Lung (tissue), 12 donors: ENCODE results near the gene DDX1. TPM values are rescaled to one million over a fixed set of nuclear protein-coding genes. Genes with fewer than 3 reads are reported as not detected.

ENCODE experiments used
- ATAC-seq: fragments of 200-7000 bp; cut with Tn5 transposase; one replicate; pipeline ENCODE4 v1.9.1; 2020; ENCODE audit warnings: moderate number of reproducible peaks; ENCODE audit not compliant: insufficient read depth, low FRiP score
- DNase-seq, 3 donors: peaks; one replicate each; pipeline ENCODE4 v3.0.0-alpha.2; 2013 to 2017
- H3K27ac ChIP-seq, 2 donors: one replicate each; pipeline ENCODE4 v1.5.1; 2013; ENCODE audit warnings: mild to moderate bottlenecking in 2 of 2, moderate library complexity in 2 of 2, control low read depth in 1 of 2, inconsistent platforms in 1 of 2, low read depth in 1 of 2, low read length in 1 of 2
- H3K27me3 ChIP-seq, 3 donors: one replicate each; pipeline ENCODE4 v1.5.1; 2013; ENCODE audit warnings: low read length in 2 of 3; ENCODE audit not compliant: control insufficient read depth in 3 of 3, insufficient read depth in 3 of 3
- H3K36me3 ChIP-seq, 4 donors: one replicate each; pipeline ENCODE4 v1.5.1; 2013; ENCODE audit warnings: low read length in 4 of 4, mild to moderate bottlenecking in 1 of 4, moderate library complexity in 1 of 4; ENCODE audit not compliant: control insufficient read depth in 4 of 4, insufficient read depth in 4 of 4
- H3K4me1 ChIP-seq, 5 donors: one replicate each; pipeline ENCODE4 v1.5.1; 2013; ENCODE audit warnings: low read length in 5 of 5, mild to moderate bottlenecking in 2 of 5, moderate library complexity in 1 of 5; ENCODE audit not compliant: control insufficient read depth in 5 of 5, insufficient read depth in 5 of 5
- H3K4me3 ChIP-seq: one replicate; pipeline ENCODE4 v1.5.1; 2013; ENCODE audit warnings: mild to moderate bottlenecking, control low read depth, moderate library complexity
- H3K9ac ChIP-seq, 2 donors: one replicate each; pipeline ENCODE4 v1.5.1; 2013; ENCODE audit warnings: low read length in 2 of 2, control low read depth in 1 of 2; ENCODE audit not compliant: insufficient read depth in 1 of 2
- H3K9me3 ChIP-seq, 4 donors: one replicate each; pipeline ENCODE4 v1.5.1; 2013; ENCODE audit warnings: low read length in 3 of 4, mild to moderate bottlenecking in 1 of 4, moderate library complexity in 1 of 4; ENCODE audit not compliant: control insufficient read depth in 4 of 4, insufficient read depth in 3 of 4
- CTCF ChIP-seq: IDR thresholded peaks from 2 replicates; pipeline ENCODE4 v1.5.1; 2012; ENCODE audit warnings: mild to moderate bottlenecking; ENCODE audit errors: control extremely low read depth, extremely low read depth
- WGBS, 2 donors: extraction: QIAGEN DNeasy Blood & Tissue Kit; methylation state at CpG; one replicate each; pipeline ENCODE4 v1.1.7; 2013; 5-methylcytosine and 5-hydroxymethylcytosine counted together
- polyA plus RNA-seq, 2 donors: library from polyadenylated mRNA; stranded (reverse); fragments of 200-250 nt; gene quantifications; one replicate each; pipeline ENCODE4 v1.2.1, GENCODE V29; 2013
- total RNA-seq, 2 donors: library from RNA; depleted of rRNA in 1 of 2; stranded (reverse); fragments of >200 nt in 1 of 2; gene quantifications; one replicate each; pipeline ENCODE4 v1.2.1, GENCODE V29; 2014 to 2021
- donor health status: control.
- donor health status: control.
- donor health status: Bipolar disorder and iron deficiency.
- donor health status: healthy.
- donor health status: DM: yes; HTN: yes; CAD: no.

The DDX1 gene
- total and polyA plus RNA-seq, 4 donors: 53.7 to 85.2 (median 60.5) TPM

- H3K4me1 ChIP-seq: peaks cover 0 to 19% (median 5%) of the 10 kb centered on the region in 5 donors
- H3K9ac ChIP-seq: peak within 1 kb of the TSS; percentile 75 to 90
- H3K27ac ChIP-seq: peak within 1 kb of the TSS; percentile 54 to 87
- DNase-seq (peak; percentile 93 to 96 (median 96)), ATAC-seq (peak; percentile 98)
- peaks cover 0 to 3% (median 1%) of the 10 kb centered on the region in 4 donors for H3K36me3 ChIP-seq
- H3K4me3 ChIP-seq: peak within 1 kb of the TSS; percentile 93
- H3K9me3 ChIP-seq: no peaks in the 10 kb centered on the region
- WGBS, 2 donors: 0% methylated on average over 30 of the region's 30 CpGs
- no peaks in the 10 kb centered on the region for H3K27me3 ChIP-seq
- no peak for TF ChIP-seq CTCF
These were observed 30.6 kb upstream of the DDX1 start, which contains the start of gene NBAS for GRCh38 chr2:15560988-15561573. NBAS (minus strand) TSS chr2:15561334; CDS start chr2:15561304, 30 bp downstream.

GRCh38 chr2:15561574-15562344, 29.9 kb upstream of the DDX1 start:
- H3K36me3 ChIP-seq: peaks cover 0 to 2% (median 0%) of the 10 kb centered on the region in 4 donors
- no peaks in the 10 kb centered on the region for H3K9me3 ChIP-seq
- H3K9ac ChIP-seq: peak overlapping the region; percentile 75 to 90
- WGBS, 2 donors: 8 to 9% methylated on average over 13 of the region's 13 CpGs
- TF ChIP-seq CTCF: no peak
- H3K4me1 ChIP-seq: peaks cover 0 to 19% (median 5%) of the 10 kb centered on the region in 5 donors
- peak; percentile 60 to 77 (median 72) for DNase-seq
- H3K27me3 ChIP-seq: peaks cover 0 to 2% (median 0%) of the 10 kb centered on the region in 3 donors
- peak; percentile 42 for ATAC-seq
- peak overlapping the region; percentile 54 to 87 for H3K27ac ChIP-seq
- peak overlapping the region; percentile 29 for H3K4me3 ChIP-seq

- H3K4me1 ChIP-seq: peaks cover 0 to 19% (median 5%) of the 10 kb centered on the region in 5 donors
- no peak for DNase-seq
- WGBS, 2 donors: 87 to 93% methylated on average over 6 of the region's 6 CpGs
- no peaks in the 10 kb centered on the region for H3K9me3 ChIP-seq
- peaks cover 0 to 2% (median 0%) of the 10 kb centered on the region in 3 donors for H3K27me3 ChIP-seq
- H3K36me3 ChIP-seq: peaks cover 0 to 2% (median 0%) of the 10 kb centered on the region in 4 donors
- no peak for ATAC-seq
- H3K27ac ChIP-seq: no peak overlapping the region
- no peak overlapping the region for H3K4me3 ChIP-seq
- no peak for TF ChIP-seq CTCF
- H3K9ac ChIP-seq: no peak overlapping the region
These were observed 29.2 kb upstream of the DDX1 start for GRCh38 chr2:15562354-15563031.
